ENCODE measurements around the gene CDT1.

GRCh38 chr16:88792668-88793250, 10.8 kb upstream of the CDT1 start:
- TF ChIP-seq CTCF (IDR thresholded peaks at IDR 0.05) (no peak), POLR2A (IDR thresholded peaks at IDR 0.05) (no peak)
